Type B pancreatic cell (in vitro differentiated cells): Measurements from ENCODE around the gene NTN5. TPM values are rescaled to one million over a fixed set of nuclear protein-coding genes. Genes with fewer than 3 reads are reported as not detected.

Experiments used
- DNase-seq: peaks from one replicate; pipeline ENCODE4 v3.0.0; 2021; ENCODE audit warnings: mixed read lengths; ENCODE audit not compliant: unreplicated experiment; ENCODE audit errors: extremely low spot score
- H3K27ac Mint-ChIP-seq: 2 replicates; pipeline ENCODE4 v1.8.0; 2021; ENCODE audit warnings: mild to moderate bottlenecking, mixed read lengths
- H3K27me3 Mint-ChIP-seq: 2 replicates; pipeline ENCODE4 v1.8.0; 2021; ENCODE audit warnings: mixed read lengths
- H3K36me3 Mint-ChIP-seq: 2 replicates; pipeline ENCODE4 v1.8.0; 2021; ENCODE audit warnings: mixed read lengths
- H3K4me1 Mint-ChIP-seq: one replicate; pipeline ENCODE4 v1.8.0; 2021; ENCODE audit warnings: mixed read lengths; ENCODE audit not compliant: unreplicated experiment
- H3K4me3 Mint-ChIP-seq: 2 replicates; pipeline ENCODE4 v1.8.0; 2021; ENCODE audit warnings: mild to moderate bottlenecking, mixed read lengths
- H3K9me3 Mint-ChIP-seq: 2 replicates; pipeline ENCODE4 v1.8.0; 2021; ENCODE audit warnings: mixed read lengths
- total RNA-seq: library from RNA; stranded (reverse); gene quantifications from 2 replicates; pipeline ENCODE4 v1.2.1, GENCODE V29; 2021; ENCODE audit warnings: low replicate concordance
- TF ChIP-seq, protein P1 (sequence below): fragments of 200-600 bp; sonication (generic); conservative IDR thresholded peaks from 2 replicates; pipeline ENCODE4 v1.5.0; 2021; ENCODE audit warnings: antibody characterized with exemption, mild to moderate bottlenecking

Gene NTN5
- total RNA-seq, 1 donor from 2014 or later: 1.2 TPM

DNA sequence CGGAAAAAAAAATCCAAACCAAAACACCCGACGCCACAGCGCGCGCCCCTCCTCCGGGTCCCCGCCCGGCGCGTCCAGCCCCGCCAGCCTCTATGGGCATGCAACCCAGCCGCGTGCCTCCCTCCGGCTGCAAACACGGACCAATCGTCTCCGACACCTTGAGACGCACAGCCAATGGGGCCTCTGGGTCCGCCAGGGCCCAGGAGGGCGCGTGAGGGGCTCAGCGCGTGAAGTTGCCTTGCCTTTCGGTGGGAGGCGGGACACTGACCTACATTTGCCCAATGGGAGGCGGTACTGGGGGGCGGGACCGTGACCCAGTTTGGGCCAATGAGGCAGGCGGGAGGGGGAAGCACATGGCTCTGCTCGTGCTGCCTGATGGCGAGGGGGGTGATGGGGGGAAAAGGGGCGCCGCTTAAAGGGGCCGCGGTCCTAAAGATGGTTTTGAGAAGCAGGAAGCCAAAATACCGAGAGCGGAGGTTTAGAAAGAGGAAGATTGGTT, 35.3 kb downstream of the NTN5 start:
- H3K4me1 Mint-ChIP-seq: peaks cover 18% of the 10 kb centered on the region
- H3K27me3 Mint-ChIP-seq: no peaks in the 10 kb centered on the region
- H3K9me3 Mint-ChIP-seq: no peaks in the 10 kb centered on the region
- peak; percentile 99 for DNase-seq
- H3K27ac Mint-ChIP-seq: peak overlapping the region; percentile 96
- H3K4me3 Mint-ChIP-seq: peak overlapping the region; percentile 91
- TF ChIP-seq, protein P1, sequence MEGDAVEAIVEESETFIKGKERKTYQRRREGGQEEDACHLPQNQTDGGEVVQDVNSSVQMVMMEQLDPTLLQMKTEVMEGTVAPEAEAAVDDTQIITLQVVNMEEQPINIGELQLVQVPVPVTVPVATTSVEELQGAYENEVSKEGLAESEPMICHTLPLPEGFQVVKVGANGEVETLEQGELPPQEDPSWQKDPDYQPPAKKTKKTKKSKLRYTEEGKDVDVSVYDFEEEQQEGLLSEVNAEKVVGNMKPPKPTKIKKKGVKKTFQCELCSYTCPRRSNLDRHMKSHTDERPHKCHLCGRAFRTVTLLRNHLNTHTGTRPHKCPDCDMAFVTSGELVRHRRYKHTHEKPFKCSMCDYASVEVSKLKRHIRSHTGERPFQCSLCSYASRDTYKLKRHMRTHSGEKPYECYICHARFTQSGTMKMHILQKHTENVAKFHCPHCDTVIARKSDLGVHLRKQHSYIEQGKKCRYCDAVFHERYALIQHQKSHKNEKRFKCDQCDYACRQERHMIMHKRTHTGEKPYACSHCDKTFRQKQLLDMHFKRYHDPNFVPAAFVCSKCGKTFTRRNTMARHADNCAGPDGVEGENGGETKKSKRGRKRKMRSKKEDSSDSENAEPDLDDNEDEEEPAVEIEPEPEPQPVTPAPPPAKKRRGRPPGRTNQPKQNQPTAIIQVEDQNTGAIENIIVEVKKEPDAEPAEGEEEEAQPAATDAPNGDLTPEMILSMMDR: no peak
- peaks cover 13% of the 10 kb centered on the region for H3K36me3 Mint-ChIP-seq

DNA sequence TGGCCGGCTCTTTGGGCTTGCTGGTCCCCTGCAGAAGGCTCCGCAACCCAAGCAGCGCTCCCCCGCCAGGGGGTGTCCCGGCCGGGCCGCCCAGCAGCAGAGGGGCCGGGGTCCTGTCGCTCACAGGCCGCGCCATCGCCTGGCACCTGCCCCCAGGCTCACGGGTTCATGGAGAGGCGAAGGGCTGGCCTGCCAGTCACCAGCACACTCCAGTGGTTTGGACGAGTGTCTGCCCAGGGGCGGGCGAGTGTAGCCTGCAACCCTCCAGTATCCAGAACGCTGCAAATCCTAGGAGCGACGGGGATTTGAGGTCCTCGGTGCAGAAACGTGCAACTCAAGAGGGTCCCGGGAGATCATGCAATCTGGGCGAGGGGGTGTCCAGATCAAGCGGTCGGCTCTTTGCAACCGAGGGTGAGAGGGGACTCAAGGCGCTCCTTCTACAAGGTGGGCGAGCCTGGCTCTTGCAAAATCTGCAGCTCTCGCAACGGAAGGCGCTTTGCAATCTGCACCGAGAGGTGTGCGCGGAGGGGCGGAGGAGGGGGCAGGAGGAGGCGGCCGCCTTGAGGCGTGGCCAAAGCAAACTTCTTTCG, 35.9 kb downstream of the NTN5 start, which contains the start of gene DBP:
TSS of gene DBP (minus strand) at position 521 of the 590 bp plus-strand sequence. CDS start at position 136, 385 bp downstream.
- H3K9me3 Mint-ChIP-seq: no peaks in the 10 kb centered on the region
- TF ChIP-seq, protein P1: no peak
- no peaks in the 10 kb centered on the region for H3K27me3 Mint-ChIP-seq
- peaks cover 19% of the 10 kb centered on the region for H3K4me1 Mint-ChIP-seq
- H3K27ac Mint-ChIP-seq: peak within 1 kb of the TSS; percentile 96
- DNase-seq: no peak
- H3K36me3 Mint-ChIP-seq: peaks cover 15% of the 10 kb centered on the region
- peak within 1 kb of the TSS; percentile 91 for H3K4me3 Mint-ChIP-seq

DNA sequence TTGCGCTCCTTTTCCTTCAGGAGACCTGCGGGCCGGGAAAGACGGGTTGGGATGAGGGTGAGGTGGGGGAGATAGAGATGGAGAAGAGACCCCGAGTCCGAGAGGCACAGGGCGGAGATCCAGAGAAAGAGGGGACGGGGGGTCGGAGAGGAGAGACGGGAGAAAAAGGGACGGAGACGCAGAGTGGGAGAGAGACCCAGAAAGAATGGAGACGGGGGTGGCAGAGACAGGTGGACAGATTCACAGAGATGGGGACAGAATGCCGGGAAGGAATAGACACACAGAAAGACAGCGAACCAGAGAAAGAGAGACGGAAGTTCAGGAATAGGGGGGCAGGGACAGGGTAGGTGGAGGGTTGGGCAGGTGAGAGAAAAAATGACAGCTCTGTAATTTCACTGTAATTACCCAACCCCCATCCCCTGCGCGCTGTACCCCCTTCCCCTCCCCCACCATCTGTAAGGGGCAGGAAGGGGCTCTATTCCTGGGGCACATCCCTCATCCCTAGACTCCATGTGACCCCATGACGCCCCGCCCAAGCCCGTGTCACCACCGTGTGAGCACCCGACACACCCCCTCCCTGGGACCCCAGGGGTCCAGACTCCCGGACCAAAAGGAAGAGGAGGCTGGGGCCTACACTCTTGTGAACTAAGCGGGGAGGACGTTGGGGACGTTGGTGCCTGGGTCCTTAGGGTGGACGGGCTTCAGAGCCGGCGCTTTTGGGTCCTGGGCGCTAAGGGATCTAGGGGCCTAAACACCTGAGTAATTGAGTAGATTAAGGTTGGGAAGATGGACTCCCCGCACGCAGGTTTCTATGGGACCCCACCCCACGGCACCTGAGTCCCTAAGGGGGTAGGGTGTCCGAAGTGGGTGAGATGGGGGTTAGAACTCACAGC, 36.6 kb downstream of the NTN5 start:
- TF ChIP-seq, protein P1: no peak
- Mint-ChIP-seq H3K4me1 (peaks cover 24% of the 10 kb centered on the region), H3K27ac (peak overlapping the region; percentile 96), H3K36me3 (peaks cover 15% of the 10 kb centered on the region), H3K4me3 (peak overlapping the region; percentile 91), H3K9me3 (no peaks in the 10 kb centered on the region), H3K27me3 (no peaks in the 10 kb centered on the region)
- no peak for DNase-seq

DNA sequence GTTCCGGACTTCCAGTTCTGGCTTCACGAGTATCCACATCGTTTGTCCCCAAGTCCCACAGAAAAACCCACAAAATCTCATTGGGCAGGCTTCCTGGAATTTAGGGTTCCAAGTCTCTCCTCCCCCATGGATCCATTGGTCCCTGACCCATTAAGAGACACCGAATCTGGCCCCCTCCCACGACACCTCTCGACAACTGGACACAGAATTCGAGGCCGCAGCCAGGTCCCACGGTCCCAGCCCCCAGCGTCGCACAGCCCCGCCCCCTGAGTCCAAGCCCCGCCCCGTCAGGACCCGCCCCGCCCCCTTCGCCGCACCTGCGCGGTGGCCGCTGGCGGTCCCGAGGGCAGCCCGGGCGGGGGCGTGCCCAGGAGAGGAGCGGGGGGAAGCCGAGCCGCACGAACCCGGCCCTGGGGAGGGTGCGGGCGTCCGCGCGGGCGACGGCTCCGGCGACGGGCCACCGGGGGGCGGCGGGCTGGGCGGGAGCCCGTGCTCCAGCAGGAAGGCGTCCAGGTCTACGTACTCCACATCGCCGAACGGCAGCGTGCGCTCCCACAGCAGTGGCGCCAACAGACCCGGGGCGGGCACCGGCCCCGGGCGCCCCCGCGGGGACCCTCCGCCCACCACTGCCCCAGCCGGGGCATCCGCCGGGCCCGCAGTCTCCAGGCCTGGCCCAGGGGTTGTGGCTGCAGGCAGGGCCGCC, 37.4 kb downstream of the NTN5 start:
- Mint-ChIP-seq H3K9me3 (no peaks in the 10 kb centered on the region), H3K4me1 (peaks cover 25% of the 10 kb centered on the region), H3K27me3 (no peaks in the 10 kb centered on the region), H3K27ac (peak overlapping the region; percentile 96), H3K4me3 (peak overlapping the region; percentile 91), H3K36me3 (peaks cover 15% of the 10 kb centered on the region)
- TF ChIP-seq, protein P1: no peak
- peak; percentile 82 for DNase-seq
